ENCODE data around the gene PRMT9.

GRCh38 chr4:147693218-147693617, 9.3 kb upstream of the PRMT9 start:
- TF ChIP-seq EZH2 (IDR thresholded peaks at IDR 0.05; ENCODE audit: borderline replicate concordance, insufficient read depth, low read depth, low read length, poor library complexity, severe bottlenecking) (no peak), CTCF (IDR thresholded peaks at IDR 0.05) (no peak)

All from B cell (primary cell).